ENCODE data around the gene ERC2.

ERC2 gene

GRCh38 chr3:55692295-55692956 lies 775.8 kb downstream of the ERC2 start:
- DNase-seq: peak; percentile 35

- no peak for DNase-seq
Measured at GRCh38 chr3:55691141-55691540, 777.1 kb downstream of the ERC2 start.

GRCh38 chr3:55690726-55691125 lies 777.5 kb downstream of the ERC2 start:
- DNase-seq: peak; percentile 16

- DNase-seq: no peak
Measured at GRCh38 chr3:55690177-55690576, 778.1 kb downstream of the ERC2 start.

- DNase-seq: peak; percentile 92
Measured at GRCh38 chr3:55688154-55688553, 780.1 kb downstream of the ERC2 start.

GRCh38 chr3:55687526-55687925 lies 780.7 kb downstream of the ERC2 start:
- peak; percentile 34 for DNase-seq

- DNase-seq: peak; percentile 20
Measured at GRCh38 chr3:55686426-55687254, 781.6 kb downstream of the ERC2 start.

GRCh38 chr3:55683666-55684270 lies 784.5 kb downstream of the ERC2 start:
- DNase-seq: no peak

GRCh38 chr3:55682461-55682860 lies 785.8 kb downstream of the ERC2 start:
- no peak for DNase-seq

GRCh38 chr3:55678546-55679216 lies 789.6 kb downstream of the ERC2 start:
- no peak for DNase-seq

GRCh38 chr3:55676643-55677042 lies 791.6 kb downstream of the ERC2 start:
- DNase-seq: no peak

- no peak for DNase-seq
Measured at GRCh38 chr3:55675478-55675877, 792.8 kb downstream of the ERC2 start.

GRCh38 chr3:55673764-55674163 lies 794.5 kb downstream of the ERC2 start:
- peak; percentile 58 for DNase-seq

GRCh38 chr3:55669133-55669532 lies 799.1 kb downstream of the ERC2 start:
- DNase-seq: no peak

- DNase-seq: no peak
Measured at GRCh38 chr3:55668359-55668758, 799.9 kb downstream of the ERC2 start.

- no peak for DNase-seq
Measured at GRCh38 chr3:55664387-55664786, 803.9 kb downstream of the ERC2 start.

GRCh38 chr3:55662683-55663082 lies 805.6 kb downstream of the ERC2 start:
- no peak for DNase-seq

- DNase-seq: no peak
Measured at GRCh38 chr3:55661571-55661970, 806.7 kb downstream of the ERC2 start.

- DNase-seq: peak; percentile 60
Measured at GRCh38 chr3:55661141-55661540, 807.1 kb downstream of the ERC2 start.

GRCh38 chr3:55660642-55661041 lies 807.6 kb downstream of the ERC2 start:
- no peak for DNase-seq

- no peak for DNase-seq
Measured at GRCh38 chr3:55659701-55660100, 808.6 kb downstream of the ERC2 start.

- DNase-seq: peak; percentile 79
Measured at GRCh38 chr3:55658690-55659562, 809.3 kb downstream of the ERC2 start.

Measured in RPMI8226 (cell line).